ENCODE data around the gene DNAJB6.
A peak's percentile ranks its signal among the peaks of the same experiment; 100 is the strongest.

The DNAJB6 gene

DNA sequence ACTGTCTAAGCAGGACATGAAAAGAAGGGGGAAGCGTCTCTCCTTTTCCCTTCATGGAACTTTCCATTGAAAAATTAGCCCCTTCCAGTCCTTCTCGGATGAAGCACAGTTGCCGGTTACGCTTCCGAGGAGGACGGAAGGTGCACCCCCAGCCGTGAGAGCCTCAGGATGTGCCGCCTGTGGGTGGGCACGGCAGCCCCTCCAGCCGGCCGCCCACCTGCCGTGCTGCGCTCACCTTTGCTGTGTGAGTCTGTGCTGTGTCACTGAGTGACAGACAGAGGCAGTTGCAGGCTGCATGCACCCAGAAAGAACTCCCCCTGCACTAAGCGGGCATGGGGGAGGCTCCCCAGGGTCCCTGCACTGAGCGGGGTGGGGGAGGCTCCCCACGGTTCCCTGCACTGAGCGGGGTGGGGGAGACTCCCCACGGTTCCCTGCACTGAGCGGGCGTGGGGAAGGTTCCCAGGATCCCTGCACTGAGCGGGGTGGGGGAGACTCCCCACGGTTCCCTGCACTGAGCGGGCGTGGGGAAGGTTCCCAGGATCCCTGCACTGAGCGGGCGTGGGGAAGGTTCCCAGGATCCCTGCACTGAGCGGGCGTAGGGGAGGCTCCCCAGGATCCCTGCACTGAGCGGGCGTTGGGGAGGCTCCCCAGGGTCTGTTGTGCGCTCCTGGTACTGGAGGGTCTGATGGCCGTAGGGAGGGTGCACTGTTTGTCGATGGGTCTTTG is 74.2 kb downstream of the DNAJB6 start:
- DNase-seq: no peak

DNA sequence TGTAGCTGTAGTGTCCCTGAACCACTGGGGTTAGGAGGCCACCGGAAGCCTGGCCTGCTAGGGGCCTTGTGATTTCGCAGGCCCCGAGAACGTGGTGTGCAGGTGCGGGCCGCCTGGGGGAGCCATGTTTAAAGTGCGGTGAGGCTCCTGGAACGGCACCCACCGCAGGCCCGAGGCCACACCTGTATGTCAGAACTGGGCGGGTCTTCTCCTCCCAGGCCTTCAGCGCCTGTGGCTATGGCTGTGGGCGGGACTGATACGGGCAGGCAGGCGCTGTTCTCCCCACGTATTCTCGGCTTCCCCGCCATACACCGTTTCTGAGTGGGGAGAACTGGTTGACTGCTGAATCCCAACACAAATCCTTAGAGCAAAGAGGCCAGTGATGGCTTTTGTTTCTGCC is 74.8 kb downstream of the DNAJB6 start:
- peak; percentile 20 for DNase-seq

DNA sequence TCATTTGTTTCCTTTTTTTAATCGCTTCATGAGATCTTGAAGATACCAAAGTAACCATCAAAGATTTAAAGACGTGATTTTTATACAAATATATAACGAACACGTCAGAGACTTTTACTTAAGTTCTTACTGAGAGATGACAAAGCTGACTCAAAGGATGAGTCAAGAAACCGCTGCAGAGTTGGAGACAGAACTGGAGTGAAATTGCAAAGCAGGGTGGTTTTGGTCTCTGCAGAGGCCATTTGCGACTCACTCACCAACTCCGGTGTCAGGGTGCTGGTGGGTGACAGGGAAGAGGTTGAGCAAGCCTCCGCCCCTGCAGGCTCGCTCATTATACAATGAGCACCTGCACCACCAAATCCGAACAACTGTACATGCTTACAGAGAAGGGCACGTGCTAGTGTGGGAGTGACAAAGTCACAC is 75.2 kb downstream of the DNAJB6 start:
- no peak for DNase-seq

DNA sequence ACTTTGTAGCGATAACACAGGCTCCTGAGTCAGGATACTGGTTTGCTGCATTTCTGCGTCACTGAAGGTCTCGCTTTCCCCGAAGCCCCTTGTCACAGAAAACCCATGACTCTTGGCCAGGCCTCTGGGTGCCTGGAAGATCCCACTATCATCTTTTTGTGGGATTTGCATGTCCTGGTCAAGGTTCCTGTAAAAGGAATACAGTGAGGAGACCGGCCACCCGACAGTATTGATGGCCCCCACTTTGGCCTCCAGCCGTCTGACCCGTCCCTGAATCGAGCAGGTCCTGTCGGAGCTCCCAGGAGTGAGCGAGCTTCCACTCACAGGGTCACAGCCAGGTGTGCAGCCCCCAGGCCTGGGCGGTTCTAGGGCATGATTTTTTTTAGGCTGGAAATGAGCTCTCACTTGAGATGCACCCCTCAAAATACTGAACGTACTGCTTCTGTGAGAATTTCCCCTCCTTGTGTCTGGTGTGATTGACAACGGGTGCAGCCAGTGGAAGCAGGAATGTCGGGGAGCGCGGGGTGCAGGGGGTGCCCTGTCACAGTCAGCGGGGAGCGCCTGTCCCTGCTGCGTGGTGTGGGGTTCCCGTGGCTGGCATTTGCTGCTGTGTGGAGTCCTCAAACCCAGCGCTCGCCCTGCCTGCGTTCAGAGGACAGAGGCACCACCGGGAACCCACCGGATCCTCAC is 75.8 kb downstream of the DNAJB6 start:
- no peak for DNase-seq

DNA sequence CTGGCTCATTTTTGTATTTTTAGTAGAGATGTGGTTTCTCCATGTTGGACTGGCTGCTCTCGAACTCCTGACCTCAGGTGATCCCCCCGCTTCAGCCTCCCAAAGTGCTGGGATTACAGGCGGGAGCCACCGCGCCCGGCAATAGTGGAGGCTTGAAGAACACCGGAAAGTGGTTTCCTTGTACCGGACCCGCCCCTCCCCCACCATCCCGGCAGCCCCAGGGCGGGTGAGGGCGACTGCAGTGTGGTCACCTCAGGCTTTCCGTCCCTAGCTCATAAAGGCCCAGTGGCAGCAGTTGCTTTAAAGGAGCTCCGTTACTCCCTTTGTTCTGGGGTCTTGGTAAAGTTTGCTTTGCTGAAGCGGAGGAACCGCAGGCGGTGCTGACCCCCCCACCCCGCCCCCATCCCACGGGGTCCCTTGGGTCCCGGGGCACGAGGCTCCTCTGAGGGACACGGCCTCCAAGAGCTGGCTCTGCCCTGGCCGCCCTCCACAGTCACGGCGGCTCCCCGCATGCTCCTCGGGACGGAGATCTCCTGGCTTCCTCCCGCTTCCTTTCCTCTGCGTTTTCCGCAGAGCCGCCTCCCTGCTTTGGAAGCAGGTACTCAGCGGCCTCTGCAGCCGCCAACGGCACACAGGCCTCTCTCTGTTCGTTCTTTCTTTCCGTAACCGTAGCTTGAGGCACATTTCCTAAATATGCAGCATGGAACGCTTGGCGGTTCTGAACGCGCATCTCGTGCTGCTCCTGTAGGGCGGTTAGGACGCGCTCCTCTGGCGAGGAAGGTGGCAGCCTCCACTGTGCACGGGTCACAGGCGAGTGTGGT is 77.3 kb downstream of the DNAJB6 start:
- no peak for DNase-seq

DNA sequence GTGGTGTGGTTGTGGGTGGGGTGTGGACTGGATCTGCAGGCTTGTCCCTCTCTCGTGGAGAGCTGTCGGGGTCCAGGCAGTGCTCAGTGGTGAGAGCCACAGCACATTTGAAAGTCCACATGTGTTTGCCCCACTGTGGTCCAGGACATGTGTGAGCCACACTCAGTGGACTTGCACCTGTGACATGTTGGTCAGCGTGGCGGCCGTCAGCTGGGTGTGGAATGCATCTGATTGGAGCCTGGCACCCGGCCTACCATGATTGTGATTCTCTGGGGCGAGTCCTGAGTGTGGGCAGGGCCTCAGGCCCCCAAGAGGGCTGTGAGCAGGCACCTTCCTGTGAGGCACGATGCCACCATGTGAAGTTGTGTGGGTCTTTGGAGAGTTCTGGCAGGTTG is 77.9 kb downstream of the DNAJB6 start:
- DNase-seq: no peak

DNA sequence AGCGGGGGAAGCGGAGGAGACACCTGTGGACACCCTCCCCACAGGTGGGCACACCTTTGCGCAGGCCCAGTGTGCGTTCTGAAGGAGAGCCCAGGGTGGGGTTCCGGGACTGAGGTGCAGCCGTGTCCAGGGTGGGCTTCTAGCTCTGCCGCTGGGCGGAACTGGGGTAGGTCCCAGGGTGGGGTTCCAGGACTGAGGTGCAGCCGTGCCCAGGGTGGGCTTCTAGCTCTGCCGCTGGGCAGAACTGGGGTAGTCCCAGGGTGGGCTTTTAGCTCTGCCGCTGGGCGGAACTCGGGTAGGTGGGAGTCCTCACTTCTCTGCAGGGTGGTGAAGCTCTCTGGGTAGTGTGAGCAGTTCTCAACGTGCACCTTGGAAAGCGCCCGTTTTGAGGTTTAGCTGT is 78.7 kb downstream of the DNAJB6 start:
- DNase-seq: no peak

DNA sequence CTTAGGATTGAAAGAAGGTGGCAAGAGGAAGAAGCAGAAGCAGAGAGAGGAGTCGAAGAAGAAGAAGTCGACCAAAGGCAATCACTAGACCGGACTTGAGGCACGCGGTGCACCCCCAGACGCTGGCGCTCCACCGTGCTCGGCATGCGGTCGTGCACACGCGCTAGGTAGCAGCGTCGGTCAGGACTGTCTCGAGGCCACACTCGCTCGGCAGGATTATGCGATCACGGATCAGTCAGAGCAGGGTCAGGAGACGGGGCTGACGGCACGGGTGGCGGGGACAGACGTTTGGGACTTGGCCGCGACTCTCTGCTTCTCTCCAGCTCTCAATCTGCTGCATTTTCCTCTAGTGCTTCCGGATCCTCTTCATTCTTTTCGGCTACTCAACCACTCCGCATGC is 79.2 kb downstream of the DNAJB6 start:
- no peak for DNase-seq

DNA sequence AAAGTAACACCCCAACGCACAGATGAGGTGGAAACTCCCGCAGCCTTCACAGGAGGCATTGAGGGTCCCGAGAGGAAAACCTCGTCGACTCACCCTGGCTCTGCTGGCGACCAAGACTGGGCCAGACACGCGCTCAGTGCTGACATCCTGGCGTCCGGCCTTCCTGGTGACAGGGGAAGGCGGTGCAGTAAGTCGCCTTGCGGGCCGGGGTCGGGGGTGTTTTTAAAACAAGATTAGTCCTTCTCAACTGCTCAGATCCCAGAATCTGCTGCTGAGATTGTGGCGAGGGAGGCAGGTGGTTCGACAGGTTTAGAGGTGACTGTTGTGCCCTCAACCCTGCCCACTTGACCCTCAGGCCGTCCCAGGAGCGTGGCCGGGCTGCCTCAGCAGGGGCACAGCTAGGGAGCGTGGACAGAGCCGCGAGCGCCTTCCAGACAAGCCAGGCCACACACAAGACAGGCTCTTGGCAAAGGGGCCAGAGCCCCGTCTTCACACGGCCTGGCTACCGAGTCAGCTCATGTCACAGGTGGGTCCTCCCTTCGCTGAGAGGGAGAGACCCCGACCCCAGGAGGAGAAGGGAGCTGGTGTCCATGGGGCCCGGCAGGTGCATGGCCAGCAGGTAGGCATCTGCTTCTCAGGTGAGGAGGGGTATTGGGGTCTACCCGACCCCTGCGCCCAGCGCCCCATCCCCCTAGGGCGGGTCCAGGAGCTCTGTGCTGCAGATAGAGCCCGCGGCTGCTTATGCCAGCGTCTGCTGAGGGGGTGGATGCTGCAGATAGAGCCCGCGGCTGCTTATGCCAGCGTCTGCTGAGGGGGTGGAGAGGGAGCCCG is 81.6 kb downstream of the DNAJB6 start:
- DNase-seq: no peak

DNA sequence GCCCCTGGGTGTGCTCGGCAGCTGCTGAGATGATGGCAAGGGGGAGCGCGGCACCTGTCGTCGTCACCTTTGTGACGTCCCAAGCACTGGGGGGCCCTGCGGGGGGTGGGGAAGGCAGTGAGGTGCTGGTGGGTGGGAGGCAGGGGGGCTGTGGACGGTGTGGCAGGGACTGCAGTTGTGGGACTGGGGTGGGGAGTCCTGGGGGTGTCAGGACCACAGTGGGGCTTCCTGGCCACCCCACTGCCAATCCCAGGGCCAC is 82.2 kb downstream of the DNAJB6 start:
- DNase-seq: no peak

DNA sequence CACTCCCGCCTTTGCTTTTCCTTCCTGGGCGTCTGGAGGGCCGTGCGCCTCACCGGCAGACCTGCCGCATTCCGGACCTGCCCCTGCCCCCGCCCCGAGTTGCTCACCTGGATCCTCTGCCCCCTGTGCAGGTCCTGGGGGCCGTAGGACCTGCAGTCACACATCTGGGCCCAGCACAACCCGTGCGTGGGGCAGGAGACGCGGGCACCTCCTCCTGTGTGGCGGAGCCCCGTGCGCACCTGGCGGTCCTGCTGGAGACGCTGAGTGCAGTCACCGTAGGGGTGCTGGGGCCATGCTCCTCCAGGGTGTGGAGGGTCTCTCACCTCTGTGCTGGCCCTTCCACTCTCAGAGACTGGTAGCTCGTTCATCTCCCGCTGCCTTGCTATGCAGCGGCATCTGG is 85.5 kb downstream of the DNAJB6 start:
- DNase-seq: no peak

DNA sequence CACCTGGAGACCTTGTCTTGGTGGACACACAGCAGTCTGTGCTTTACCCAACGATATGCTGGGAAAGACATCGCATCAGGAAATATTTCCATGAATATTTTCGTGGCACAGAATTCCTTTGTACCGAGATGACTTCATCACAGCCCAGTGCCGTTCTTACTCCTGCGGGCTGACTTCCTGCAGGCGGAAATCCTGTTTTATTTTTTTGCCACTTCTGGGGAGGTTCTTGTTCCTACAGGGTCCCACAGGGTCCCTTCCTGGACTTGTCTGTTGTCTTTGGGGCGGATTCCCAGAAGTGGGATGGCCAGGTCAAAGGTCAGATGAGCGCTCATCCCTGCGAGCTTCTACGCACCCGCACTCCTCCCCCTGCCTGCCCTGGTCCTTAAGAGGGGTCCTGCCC is 86.5 kb downstream of the DNAJB6 start:
- DNase-seq: no peak

DNA sequence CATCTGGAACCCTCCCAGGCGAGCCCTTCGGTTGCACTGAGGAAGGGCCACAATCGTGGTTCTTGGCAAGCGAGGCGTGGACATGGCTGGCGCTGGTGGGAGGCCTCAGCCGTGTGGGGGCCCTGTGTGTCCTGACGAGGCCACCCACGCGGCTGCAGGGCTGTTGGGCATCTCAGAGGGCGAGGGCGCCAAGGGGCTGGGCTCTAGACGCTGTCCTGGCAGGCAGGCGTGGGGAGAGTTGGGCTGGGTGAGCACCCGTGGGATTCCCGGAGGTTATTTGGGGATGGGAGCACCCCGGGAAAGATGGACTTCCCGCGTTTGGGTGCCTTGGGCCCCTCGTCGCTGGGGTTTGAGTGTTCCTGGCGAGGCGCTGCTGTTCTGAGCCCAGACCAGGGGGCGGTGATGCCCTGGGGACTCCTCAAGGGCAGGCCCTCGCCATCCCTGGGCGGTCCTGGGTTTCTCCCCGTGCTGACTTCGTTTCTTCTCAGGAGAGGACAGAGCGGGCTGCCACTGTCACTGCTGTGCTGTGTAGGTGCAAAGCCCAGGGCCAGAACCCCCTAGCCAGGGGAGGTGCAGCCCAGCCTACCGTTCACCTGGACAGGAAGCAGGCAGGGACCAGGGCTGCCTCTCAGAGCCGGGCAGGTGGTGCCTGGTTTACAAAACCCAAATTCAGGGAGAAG is 87.2 kb downstream of the DNAJB6 start:
- no peak for DNase-seq

DNA sequence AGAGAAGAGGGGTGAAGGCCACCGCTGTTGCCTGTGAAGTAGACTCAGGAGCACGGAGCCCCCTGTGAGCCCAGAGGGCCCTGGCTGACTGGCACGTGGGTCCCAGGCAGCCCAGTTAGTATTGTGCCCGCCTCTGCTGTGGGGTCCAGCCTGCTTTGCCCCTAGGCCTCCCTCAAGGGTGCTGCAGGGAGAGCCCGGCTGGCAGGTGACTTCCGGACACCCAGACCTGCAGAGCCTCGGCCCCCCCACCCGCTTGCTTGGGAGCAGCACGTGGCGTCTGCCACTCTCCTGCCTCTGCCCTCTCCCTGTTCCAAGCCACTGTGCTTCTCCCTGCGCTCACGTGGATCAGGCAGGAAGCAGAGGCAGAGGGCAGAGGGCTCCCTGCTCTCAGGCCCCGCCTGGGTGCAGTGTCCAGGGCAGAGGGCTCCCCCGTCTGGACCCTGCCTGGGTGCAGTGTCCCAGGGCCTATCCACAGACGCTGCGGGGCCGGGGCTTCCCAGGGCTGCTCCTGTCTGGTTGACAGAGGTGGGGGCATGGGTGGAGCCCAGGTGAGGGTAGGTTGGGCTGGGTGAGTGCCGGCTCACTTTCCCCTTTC is 88.4 kb downstream of the DNAJB6 start:
- DNase-seq: no peak

DNA sequence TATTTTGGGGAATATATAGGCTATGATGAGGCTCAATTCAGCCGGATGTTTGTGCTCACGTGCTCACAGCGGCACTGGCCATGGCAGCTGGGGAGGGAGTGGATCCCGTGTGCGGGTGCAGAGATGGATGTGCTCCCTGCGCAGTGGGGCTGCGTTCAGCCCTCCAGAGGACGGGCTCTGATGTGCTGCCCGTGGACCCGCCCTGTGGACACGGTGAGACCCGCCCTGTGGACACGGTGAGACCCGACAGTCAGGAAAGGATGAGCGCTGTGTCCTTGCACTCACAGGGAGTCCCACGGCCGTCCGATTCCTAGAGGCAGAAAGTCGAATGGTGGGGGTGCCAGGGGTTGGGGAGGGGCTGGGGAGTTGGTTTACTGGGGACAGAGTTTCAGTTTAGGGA is 89.0 kb downstream of the DNAJB6 start:
- no peak for DNase-seq

DNA sequence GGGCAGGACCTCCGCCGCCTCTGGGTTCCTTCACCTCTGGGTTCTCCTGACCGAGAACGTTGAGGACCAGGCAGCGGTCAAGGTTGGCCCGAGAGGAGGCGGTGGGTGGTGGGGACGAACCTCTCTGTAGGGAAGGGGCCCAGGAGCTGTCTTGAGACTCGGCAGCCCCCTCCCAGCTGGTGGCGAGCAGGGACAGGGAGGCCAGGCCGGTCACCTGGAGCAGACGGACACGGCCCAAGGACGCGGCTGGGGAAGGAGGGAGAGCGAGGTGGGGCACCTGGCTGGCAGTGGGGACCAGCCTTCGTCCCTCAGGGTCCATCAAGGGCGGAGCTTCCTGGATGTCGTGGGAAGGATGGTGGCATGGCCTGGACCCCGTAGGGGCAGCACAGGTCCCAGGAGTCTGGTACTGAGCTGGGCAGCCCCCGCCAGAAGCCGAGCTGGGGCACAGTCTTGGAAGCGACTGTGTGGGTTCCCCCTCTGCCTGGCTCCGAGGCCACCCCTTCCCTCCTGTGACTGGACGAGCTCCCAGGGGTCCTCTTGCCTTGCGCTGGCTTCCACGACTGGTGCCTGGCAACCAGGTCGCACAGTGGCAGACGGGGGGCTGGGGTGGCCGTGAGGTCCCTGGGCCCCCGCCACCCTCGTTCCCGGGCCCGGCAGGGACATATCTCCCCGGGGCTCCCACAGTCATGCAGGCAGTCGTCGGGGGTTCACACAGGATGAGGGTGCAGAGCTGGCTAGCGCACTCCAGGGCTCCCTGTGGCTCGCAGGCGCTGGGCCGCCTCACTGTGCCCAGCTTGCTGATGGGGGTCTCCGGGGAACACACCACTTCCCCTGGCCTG is 89.9 kb downstream of the DNAJB6 start:
- DNase-seq: no peak

DNA sequence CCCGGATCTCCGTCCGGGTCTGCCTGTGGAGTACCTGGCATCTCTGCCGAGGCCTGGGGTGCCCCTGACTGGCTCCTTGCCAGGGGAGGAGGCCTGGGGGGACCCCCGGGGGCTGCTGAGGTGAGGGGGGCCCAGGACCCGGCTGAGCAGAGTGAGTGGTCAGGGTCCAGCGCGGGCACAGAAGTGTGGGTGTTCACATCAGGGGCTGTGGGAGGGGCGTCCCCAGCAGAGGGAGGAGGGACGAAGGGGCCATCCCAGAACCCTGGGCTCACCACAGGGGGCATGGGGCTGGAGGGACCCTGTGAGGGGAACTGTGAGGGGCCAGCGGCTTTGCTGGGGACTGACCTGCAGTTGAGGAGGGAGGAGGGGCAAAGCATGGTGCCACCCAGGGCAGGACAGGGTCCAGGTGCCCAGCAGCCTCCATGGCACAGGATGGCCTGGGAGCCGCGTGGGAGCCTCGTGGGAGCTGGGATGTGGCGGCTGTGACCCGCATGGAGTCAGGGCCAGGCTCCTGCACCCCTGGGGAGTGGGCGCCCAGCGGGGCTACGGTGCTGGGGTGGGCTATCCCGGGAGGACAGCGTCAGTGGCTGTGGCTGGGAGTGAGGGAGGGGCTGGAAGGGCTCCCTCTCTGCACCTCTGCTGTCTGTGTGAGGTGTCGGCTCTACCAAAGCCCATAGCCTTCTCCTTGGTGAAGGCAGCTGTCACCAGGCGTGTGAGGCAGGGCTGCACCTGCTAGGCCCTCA is 91.2 kb downstream of the DNAJB6 start:
- DNase-seq: no peak

DNA sequence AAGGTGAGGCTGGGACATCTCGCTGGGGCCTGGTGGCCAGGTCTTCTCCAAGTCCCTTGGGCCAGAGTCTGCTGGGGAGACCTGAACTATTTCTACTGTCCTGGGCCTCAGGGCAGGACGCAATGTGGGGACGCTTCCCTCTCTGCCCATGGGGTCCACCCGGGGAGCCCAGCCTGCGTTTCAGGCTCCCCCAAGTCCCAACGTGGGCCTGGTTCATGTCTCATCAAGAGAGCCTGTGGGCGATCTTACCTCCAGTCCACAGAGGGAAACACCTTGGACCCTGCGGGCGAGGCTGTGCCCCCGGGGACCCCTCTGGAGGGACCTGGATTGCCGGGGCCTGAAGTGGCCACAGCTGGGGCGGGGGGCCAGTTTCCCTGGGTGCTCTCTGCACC is 91.7 kb downstream of the DNAJB6 start:
- DNase-seq: no peak

DNA sequence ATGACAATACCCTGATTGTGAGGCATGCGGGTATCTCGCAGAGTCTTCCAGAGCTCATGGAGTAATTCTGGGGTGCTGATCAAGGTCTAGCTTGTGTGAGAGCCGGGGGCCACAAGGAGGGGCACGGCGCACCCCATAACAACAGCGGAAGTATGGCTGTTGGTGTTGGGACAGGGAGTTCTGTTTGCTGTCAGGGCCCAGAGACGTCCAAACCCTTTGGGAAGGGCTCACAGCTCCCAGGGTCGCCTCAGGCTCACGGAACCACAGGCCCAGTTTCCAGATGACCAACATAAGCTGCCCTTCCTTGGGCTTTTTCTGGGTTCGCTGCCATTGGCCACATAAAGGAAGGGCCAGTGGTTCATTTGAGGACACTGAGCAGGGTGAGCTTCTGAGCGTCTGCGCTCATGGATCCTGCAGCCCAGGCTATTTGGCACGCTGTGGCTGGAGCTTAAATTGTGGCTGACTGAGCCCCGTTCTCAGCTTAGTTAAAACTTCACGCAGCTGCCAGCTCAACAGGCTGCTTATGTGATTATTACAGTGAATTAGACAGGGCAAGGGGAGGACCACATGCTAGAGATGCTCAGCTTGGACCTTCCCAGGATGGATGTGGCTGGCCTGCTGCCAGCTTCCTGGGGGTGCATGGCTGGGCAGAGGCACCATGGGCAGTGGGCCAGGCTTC is 92.3 kb downstream of the DNAJB6 start:
- DNase-seq: no peak

DNA sequence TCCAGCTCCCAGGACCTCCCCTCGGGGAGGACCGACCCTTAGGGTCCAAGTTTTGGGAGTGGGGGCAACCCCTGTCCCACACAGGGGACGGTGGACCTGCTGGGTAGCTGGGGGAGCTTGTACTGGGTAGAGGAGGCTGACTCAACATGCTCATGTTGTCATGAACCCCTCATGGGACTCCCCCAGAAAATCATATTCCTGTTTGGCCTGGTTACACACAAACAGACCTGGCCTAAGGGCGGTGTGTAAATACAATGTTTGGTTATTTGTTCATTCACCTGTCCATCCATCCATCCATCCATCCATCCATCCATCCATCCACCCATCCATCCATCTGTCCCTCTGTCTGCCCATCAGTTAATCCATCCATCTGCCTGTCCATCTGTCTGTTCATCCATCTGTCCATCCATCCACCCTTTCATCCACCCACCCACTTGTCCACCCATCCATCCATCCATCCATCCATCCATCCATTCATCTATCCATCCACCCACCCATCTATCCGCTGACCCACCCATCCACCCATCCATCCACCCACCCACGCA is 92.9 kb downstream of the DNAJB6 start:
- no peak for DNase-seq
